Stimulated activated CD4-positive, alpha-beta T cell treated with anti-CD3 and anti-CD28 coated beads, Interleukin-1b, Interleukin-23, amount 100 ng/mL, for 24 hours (primary cell): ENCODE measurements around the gene TMEM127.
"Not testable (repeated sequence)": the region's sequence is repeated elsewhere in the genome, so short reads cannot be mapped to it uniquely, and the experiment has no call there.

ENCODE experiments used
- DNase-seq, 4 experiments: peaks; one replicate each; pipeline ENCODE4 v3.0.0-alpha.2; 2020; ENCODE audit warnings: low read depth in 4 of 4, low spot score in 1 of 4

TMEM127 gene, protein sequence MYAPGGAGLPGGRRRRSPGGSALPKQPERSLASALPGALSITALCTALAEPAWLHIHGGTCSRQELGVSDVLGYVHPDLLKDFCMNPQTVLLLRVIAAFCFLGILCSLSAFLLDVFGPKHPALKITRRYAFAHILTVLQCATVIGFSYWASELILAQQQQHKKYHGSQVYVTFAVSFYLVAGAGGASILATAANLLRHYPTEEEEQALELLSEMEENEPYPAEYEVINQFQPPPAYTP

DNA sequence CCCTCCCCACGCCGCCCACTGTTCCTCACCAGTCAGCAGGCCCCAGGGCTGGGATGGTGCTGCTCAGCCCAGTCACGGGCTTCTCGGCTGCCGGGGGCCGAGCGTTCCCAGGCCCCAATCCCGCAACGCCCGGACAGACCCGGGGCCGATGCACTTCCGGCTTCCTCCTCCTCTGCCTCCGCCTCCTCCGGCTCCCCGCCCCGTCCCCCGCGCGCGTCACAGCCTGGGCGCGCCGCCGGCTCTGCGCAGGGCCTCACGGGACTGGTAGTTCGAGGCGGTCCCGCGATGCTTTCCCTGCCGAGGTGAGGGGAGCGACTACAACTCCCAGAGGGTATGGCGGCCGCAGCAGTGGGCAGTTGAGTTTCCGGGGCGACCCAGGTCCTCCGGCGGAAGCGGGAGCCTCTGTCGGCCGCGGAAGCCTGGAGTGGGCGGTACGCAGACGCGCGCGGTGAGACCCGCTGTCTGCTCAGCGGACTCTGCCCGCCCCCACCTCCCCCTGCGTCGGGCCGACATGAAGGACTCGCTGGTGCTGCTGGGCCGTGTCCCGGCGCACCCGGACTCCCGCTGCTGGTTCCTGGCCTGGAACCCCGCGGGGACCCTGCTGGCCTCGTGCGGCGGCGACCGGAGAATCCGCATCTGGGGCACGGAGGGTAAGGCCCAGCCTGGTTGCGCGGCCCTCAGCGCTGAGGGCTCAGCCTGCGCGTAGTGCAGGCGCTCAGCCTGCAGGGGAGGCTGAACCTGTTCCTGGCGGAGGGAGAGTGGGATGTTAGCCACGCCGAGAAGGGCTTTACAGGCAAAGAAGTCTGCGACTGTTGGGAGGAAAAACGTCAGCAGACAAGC is at the start of gene TMEM127, which contains the start of gene CIAO1:
TSS of gene TMEM127 (minus strand) at position 158 of the 840 bp plus-strand sequence. CDS start 616 bp downstream, outside the sequence.
TSS of gene CIAO1 (plus strand) at position 386 of the 840 bp plus-strand sequence. CDS start at position 512, 126 bp downstream.
- DNase-seq: peak; percentile 86 to 98 (median 95)

DNA sequence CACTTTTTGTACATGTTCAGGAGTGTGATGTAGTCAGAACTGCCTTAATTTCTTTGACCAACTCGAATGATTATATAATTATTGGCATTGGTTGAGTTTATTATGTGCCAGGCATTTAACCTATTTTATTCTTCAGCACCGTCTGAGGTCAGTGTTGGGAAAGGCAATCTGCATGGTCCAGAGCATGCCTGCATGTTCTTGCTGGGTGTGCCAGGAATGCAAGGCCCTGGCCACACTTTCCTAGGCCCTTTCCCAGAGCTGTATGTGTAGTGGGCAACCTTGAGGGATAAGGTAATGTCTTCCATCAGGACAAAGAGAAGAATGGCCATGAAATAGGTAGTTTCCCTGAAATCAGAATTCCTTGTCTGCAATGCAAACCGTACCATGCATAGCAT is 49.2 kb upstream of the TMEM127 start:
- DNase-seq: no peak

DNA sequence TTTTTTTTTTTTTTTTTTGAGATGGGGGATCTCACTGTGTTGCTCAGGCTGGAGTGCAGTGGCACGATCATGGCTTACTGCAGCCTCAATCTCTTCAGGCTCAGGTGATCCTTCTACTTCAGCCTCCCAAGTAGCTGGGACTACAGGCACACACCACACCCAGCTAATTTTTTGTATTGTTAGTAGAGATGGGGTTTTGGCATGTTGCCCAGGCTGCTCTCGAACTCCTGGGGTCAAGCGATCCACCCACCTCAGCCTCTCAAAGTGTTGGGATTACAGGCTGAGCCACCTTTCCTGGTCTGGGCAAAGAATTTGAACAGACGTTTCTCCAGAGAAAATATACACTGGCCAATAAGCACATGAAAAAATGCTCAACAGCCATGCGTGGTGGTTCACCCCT is 42.5 kb upstream of the TMEM127 start:
- no peak for DNase-seq

DNA sequence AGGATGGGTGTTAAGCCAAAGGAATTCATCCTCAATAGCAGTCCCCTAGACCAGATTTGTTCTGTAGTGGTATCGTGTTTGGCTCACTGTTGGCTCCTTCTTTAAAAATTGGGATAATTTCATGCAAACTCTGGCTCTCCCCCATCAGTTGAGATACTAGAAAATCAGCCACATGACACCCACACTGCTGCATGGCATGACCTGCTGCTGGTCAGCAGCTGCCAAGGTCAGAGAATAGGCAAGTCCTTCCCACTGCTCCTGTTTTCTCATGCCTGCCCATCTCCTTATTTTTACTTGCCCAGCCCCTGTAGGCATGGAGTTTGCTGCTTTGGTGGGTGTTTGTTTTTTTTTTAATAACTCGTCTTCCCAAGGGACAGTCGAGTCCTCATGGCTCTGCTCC is 40.6 kb upstream of the TMEM127 start:
- DNase-seq: no peak

DNA sequence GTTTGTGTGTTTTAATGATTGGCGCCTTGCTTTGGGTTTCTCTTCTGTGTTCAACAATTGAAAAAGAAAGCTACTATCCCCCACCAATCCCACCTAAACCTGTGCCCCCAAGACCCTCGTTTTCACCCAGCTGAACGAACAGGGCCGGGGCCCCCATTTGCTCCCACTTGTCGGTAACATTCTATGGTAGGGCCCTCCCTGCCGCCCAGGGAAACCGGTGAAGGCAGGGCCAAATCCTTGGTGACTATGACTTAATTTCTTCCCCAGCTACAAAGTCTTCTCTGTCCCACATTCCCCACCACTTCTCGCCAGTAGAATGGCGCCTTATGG is 40.1 kb upstream of the TMEM127 start:
- DNase-seq: no peak

DNA sequence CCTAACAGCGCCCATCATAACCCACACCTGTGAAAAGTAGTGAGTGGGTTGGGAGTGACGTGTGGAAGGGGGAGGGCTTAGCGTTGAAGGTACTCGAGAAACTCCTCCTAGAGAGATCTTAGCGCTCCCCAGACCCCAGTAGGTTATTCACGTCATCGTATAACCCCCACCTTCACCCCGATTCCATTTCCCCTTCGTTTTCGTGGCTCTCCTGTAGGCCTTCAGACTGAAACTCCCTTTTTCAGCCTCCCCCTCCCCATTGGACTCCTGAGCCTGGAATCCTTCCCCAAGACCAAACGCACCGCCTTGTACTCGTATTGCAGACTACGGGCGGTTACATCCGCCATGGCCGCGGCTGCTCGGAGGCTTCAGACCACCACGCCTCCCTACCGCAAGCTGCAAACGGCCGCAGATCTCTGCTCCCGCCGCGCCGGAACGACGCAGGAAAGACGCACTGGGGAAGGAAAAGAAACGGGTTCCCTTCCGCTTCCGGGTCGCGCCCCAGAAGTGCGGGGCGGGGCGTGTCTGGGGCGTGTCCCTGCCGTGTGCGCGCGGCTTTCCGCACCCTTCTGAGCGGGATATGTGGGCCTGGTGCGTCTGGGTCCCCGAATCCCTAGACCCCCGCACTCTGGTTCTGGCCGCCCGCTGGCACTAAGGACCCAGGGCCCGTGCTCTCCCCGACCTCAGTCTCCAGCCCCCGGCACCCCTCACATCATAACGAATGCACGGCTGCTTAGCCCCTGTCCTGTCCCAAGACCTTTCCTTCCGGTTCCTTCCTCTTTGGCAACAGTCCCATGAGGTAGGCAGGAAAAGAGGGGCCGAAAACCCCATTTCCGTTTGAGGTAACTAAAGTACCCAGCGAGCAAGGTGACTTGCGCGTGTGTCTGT is 39.5 kb upstream of the TMEM127 start, which contains the start of gene SNRNP200:
TSS of gene SNRNP200 (minus strand) at position 456 of the 888 bp plus-strand sequence. CDS start at position 347, 109 bp downstream.
- peak; percentile 81 to 91 (median 86) for DNase-seq

DNA sequence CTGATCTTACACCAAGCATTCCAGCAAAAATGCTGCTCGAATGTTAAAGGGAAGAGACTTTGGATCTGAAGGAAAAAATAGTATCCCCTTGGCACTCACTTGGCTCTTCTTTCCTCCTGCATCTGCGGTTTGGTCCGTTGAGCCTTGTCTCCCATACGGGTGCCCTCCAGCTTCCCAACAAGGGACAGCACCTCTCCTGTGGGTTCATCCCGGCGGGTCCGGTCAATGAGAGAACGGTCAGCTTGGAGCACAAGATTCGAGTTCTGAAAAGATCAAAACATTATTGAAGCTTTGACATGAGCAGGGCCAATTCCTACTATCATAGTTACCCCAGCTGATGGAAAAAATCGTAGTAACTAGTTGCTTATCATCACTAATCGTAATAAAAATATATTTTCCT is 38.8 kb upstream of the TMEM127 start:
- no peak for DNase-seq

DNA sequence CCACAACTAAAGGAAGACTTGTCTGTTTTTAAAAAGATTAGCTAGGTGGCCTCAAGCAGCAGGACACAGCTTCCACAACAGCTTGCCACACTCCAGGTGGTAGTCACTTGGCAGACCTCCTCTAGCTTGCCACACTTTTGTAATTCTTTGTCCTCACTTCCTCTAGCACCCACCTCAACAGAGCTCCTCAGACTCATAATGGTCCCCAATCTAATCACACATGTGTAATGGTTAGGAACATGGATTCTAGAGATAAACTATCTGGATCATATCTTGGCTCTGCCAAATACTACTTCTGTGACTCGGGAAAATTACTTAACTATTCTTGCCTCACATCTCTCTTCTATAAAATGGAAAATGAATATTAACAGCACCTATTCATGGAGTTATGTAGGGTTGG is 36.1 kb upstream of the TMEM127 start:
- DNase-seq: no peak

DNA sequence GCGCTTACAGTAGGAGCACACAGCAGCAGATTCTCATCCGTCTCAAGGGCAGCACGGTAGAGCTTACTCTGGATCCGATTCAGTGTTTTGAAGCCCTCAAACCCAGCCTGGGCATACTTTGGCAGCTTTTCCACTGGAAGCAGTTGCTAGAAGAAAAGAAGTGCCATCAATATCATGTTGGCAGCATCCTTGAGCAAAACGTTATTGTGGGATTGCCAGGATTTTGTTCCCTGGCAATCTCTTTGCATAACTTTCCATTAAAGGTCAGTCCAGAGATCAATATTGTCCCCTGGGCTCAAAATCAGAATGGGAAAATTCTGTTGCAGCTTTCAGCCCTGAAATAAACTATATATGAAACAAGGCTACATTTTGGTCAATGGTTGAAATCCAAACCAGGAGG is 31.1 kb upstream of the TMEM127 start:
- no peak for DNase-seq

DNA sequence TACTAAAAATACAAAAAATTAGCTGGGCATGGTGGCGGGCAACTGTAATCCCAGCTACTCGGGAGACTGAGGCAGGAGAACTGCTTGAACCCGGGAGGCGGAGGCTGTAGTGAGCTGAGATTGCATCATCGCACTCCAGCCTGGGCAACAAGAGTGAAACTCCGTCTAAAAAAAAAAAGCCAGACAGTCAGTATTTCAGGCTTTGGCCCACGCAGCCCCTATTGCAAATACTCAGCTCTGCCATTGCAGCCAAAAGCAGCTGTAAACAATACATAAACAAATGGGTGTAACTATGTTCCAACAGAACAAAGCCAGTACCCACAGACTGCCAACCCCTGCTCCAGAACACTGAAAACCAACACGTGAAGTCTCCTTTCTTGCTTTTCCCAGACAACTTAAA is 28.5 kb upstream of the TMEM127 start:
- not testable (repeated sequence) for DNase-seq

DNA sequence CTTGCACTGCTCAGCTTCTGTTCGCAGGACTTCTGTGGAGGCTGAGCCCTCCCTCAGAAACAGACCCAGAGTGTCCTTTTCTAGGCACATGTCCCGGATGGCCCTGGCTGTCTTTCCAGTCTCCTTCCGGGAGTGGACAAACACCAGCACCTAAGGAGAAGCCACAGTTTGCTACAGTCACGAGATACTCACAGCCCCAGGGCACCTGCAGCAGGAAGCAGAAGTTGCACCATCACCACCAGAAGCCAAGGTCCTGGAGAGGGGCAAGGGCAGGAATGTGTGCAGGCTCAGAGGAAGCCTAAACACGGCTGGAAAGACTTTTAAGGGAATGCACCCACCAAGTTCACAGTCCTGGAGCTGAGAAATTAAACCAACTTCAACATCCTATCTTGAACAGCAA is 26.0 kb upstream of the TMEM127 start:
- no peak for DNase-seq

DNA sequence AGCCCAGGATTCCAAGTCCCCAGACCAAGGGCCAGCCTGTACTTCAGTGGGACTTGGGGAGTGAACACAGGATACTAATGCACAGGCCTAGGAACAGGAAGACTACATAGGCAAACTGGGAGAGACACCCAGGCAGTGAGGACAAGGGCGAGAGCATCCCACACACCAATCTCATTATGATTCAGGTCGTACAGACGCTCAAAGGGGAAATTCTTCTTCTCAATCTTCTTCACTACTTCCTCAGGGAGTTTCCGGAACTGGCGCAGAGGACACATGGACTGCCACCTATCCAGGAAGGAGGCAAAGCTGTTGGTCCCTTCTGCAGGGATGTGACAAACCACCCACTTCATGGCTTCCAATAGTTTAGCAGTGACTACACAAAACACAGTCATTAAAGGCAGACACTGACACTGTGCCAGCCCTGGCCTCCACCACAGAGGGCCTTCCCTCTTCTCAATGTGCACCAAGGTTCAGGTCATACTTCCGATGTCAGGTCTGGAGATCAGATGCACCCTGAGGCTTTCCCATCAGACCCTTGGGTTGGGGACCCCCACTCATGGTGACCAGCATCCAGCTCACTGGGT is 21.6 kb upstream of the TMEM127 start:
- no peak for DNase-seq

DNA sequence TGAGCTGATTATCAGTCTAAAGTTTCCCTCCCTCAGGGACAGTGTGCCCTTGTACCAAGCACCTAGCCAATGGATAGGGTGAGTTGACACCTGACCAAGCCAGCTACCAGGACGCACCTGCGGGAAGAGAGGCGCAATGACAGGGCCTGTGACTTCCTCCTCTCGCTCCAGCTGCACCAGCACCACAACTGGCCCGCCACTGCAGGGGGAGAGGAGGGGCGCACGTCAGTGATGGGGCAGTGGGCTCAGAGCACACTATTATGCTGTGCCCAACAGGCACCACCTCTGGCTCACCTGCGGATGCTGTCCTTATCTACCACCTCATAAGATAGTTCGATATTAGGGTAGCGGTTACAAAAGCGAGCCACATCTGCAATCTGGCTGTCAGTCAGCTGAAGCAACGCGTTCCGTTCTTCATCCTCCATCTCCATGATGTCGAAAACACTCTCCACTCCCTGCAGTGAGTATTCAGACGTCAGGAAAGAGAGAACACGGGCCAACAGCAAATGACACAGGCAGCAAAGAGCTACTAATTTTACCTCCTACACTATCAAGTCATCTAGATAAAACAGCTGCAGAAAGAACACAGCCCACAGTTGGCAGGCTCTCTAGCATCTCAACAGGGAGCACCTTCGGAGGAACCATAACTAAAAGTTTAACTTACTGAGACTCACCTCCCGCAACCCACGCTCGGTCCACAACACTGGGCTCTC is 11.1 kb upstream of the TMEM127 start:
- DNase-seq: no peak

DNA sequence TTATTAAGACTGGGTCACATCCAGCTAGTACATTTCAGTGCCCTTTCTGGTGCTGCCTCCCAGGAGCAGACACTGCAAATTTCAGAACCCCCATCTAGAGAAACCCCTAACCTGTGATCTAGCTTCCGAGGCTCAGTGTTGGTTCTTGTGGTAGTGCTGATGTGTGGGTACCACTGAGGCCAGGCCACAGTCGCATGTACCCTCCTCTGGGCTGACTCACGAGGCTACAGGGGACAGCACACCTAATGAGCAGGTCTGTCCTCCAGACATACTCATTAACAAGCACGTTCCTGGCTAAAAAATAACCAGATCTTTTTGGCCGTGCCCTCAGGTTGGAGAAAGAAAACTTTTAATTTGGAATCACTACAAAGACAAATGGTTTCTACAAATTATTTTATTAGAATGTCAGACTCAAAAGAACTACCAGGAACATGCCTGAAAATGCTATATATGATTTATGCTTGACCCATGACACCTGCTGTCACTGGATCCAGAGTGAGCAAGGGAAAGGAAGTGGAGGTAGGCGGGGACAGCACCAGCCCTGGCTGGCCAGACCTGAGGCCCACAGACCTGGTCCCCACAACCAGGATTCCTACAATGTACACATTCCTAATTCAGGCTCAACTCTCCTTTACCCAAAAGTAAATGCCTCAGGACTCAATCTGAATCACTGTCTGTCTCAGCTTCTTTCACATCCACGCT is 8.7 kb upstream of the TMEM127 start:
- DNase-seq: no peak

DNA sequence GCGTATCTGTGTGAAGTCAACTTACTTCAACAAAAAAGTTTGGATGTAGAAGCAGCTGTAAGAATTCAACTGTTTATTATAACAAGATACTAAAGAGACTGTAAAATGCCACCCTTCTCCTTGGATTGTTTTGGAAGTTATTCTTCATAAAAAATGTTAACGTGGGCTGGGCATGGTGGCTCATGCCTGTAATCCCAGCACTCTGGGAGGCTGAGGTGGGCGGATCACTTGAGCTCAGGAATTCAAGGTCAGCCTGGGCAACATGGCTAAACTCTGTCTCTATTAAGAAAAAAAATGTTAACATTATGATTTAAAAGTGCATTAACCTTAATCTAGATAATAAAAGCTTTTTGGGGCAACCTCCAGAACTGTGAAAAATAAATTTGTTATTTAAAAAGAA is 8.0 kb upstream of the TMEM127 start:
- no peak for DNase-seq

DNA sequence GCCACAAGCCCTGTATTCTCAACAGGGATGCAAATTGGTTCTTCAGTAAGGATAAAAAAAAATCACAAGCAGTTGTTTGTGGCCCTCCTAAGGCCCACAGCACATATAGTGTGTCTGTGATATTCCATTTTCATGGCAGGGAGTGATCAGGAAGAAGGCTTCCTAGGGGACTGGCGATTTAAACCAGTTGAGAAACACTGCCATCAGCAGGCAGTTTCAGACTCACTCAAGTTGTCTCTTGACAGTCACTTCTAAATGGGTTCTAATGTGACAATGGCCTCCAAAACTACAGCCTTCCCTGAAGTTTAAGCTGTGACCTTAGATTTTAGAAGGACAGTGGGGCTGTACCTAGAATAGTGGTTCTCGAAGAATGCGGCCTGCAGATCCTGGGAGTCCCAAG is 6.2 kb upstream of the TMEM127 start:
- DNase-seq: no peak

DNA sequence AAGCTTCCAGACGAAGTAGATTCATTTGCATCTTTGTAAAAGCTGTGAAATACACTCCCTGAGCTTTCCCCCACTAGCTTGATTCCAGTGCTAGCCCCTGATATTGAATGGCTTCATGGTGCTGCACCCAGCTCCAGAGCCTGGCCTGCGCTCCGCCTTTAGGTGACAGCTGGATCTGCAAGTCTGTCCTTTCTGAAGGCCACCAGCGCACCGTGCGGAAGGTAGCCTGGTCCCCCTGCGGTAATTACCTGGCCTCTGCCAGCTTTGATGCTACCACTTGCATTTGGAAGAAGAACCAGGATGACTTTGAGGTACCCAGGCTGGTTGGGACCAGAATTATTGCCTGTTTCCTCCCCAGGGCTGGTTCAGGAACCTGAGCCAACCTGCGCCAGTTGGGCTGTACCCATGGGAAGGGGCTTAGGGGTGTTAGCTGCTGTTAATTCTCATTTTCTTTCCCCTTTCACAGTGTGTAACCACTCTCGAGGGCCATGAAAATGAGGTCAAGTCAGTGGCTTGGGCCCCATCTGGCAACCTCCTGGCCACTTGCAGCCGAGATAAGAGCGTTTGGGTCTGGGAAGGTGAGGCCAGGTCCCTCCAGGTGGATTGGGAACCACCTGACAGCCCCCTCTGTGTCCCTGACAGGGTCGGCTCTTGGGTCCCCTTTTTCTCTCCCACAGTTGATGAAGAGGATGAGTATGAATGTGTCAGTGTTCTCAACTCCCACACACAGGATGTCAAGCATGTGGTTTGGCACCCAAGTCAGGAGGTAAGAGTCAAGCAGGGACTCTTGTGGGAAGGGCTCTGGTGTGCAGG is 1.6 kb upstream of the TMEM127 start:
- peak in 2 of 4 experiments; percentile 21 to 37 for DNase-seq

DNA sequence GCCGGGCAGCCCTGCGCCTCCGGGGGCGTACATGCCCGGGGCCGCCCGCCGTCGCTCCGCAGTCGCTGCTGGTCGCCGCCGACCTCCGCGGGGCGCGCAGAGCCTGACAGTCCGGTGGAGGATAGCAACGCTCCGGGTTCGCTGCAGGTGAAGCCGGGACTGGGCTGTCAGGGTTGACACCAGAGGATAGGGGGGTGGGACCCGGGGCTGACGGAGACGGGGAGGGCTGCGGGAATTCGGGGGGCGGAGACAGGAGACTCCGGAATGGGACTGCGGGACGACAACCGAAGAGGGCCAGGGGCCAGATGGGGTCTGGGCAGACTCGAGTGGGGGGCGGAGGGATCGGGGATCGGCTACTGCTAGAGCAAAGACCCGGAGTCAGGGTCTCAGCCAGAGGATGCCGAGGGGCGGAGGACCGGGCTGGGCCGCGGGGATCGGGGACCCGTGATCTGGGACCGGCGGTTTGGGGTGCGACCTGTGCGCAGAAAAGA is 403 bp downstream of the TMEM127 start:
- DNase-seq: peak in 1 of 4 experiments; percentile 23
